IMR-90 (cell line): ENCODE results near the gene KRTAP19-3. TPM values are rescaled to one million over a fixed set of nuclear protein-coding genes. Genes with fewer than 3 reads are reported as not detected.

Experiments used
- ATAC-seq: fragments of 200-7000 bp; cut with Tn5 transposase; 2 replicates; pipeline ENCODE4 v1.9.1; 2020; ENCODE audit warnings: low read depth, mild to moderate bottlenecking, moderate library complexity
- BruUV-seq: library from RNA; stranded (reverse); fragments of 400-500 nt; replicated peaks from 2 replicates; lab custom pipeline; 2021; lab: Mats Ljungman, UMichigan
- CTCF ChIA-PET: fragments of 300-600 bp; formaldehyde crosslinking; extraction: SDS; loops from one replicate; lab custom pipeline; 2021; ENCODE audit warnings: antibody characterized with exemption; lab: Yijun Ruan, JAX
- POLR2A ChIA-PET: fragments of 300-600 bp; sonication (Branson Sonifier 250); formaldehyde crosslinking; loops from one replicate; lab custom pipeline; 2022; ENCODE audit warnings: antibody characterized with exemption; ENCODE audit not compliant: unreplicated experiment; lab: Charles Lee
- DNase-seq: peaks from one replicate; pipeline ENCODE4 v3.0.0; 2013
- H2AFZ ChIP-seq: replicated peaks from 2 replicates; pipeline ENCODE3; 2013; ENCODE audit warnings: low read length, mild to moderate bottlenecking; ENCODE audit not compliant: poor library complexity
- H2AK5ac ChIP-seq: 2 replicates; pipeline ENCODE4 v1.6.1; 2013; ENCODE audit warnings: low read depth, low read length, inconsistent platforms
- H2AK9ac ChIP-seq: replicated peaks from 2 replicates; pipeline ENCODE3; 2013; ENCODE audit warnings: mild to moderate bottlenecking, low read depth, low read length, moderate library complexity; ENCODE audit not compliant: poor library complexity
- H2BK120ac ChIP-seq: 2 replicates; pipeline ENCODE4 v1.6.1; 2013; ENCODE audit warnings: low read depth, low read length, inconsistent platforms
- H2BK15ac ChIP-seq: 3 replicates; pipeline ENCODE4 v1.6.1; 2013; ENCODE audit warnings: low read depth, low read length, inconsistent platforms
- H2BK20ac ChIP-seq: 2 replicates; pipeline ENCODE4 v1.6.1; 2013; ENCODE audit warnings: low read depth, mild to moderate bottlenecking, inconsistent platforms, low read length, moderate library complexity
- H2BK5ac ChIP-seq: 2 replicates; pipeline ENCODE4 v1.6.1; 2013; ENCODE audit warnings: mild to moderate bottlenecking, low read depth, low read length, inconsistent platforms; ENCODE audit not compliant: poor library complexity, severe bottlenecking
- H3K14ac ChIP-seq: replicated peaks from 2 replicates; pipeline ENCODE4 v1.6.1; 2013; ENCODE audit warnings: low read depth, low read length, inconsistent platforms
- H3K18ac ChIP-seq: 2 replicates; pipeline ENCODE4 v1.6.1; 2013; ENCODE audit warnings: low read depth, low read length, control low read depth
- H3K23ac ChIP-seq: 2 replicates; pipeline ENCODE4 v1.6.1; 2013; ENCODE audit warnings: low read depth, low read length, inconsistent platforms
- H3K27ac ChIP-seq: 2 replicates; pipeline ENCODE4 v1.5.1; 2013; ENCODE audit warnings: mild to moderate bottlenecking, control low read depth, low read length; ENCODE audit not compliant: insufficient read depth
- H3K27me3 ChIP-seq: 2 replicates; pipeline ENCODE4 v1.6.1; 2013; ENCODE audit warnings: low read length; ENCODE audit not compliant: control insufficient read depth, insufficient read depth
- H3K36me3 ChIP-seq: 2 replicates; pipeline ENCODE4 v1.6.1; 2013; ENCODE audit warnings: low read length, mixed read lengths; ENCODE audit not compliant: control insufficient read depth, insufficient read depth
- H3K4ac ChIP-seq: 2 replicates; pipeline ENCODE4 v1.6.1; 2013; ENCODE audit warnings: low read depth, low read length, inconsistent platforms
- H3K4me1 ChIP-seq: 2 replicates; pipeline ENCODE4 v1.6.1; 2013; ENCODE audit warnings: low read length, mixed read lengths; ENCODE audit not compliant: control insufficient read depth, insufficient read depth
- H3K4me2 ChIP-seq: 2 replicates; pipeline ENCODE4 v1.6.1; 2013; ENCODE audit warnings: low read depth, mild to moderate bottlenecking, control low read depth, low read length, moderate library complexity
- H3K4me3 ChIP-seq: 2 replicates; pipeline ENCODE4 v1.5.1; 2013; ENCODE audit warnings: low read depth, mild to moderate bottlenecking, control low read depth, low read length, moderate library complexity; ENCODE audit not compliant: insufficient read depth
- H3K56ac ChIP-seq: 2 replicates; pipeline ENCODE4 v1.6.1; 2013; ENCODE audit warnings: low read length, inconsistent platforms; ENCODE audit not compliant: insufficient read depth; ENCODE audit errors: extremely low read depth
- H3K79me1 ChIP-seq, 2 experiments: 2 replicates each; pipeline ENCODE4 v1.6.1; 2013; ENCODE audit warnings: low read length in 2 of 2, inconsistent platforms in 1 of 2, low read depth in 1 of 2
- H3K9ac ChIP-seq: 2 replicates; pipeline ENCODE4 v1.6.1; 2013; ENCODE audit warnings: low read depth, low read length, control low read depth
- H3K9me1 ChIP-seq: 2 replicates; pipeline ENCODE4 v1.6.1; 2013; ENCODE audit warnings: low read length, inconsistent platforms; ENCODE audit not compliant: insufficient read depth
- H3K9me3 ChIP-seq: 2 replicates; pipeline ENCODE4 v1.6.1; 2013; ENCODE audit warnings: low read length; ENCODE audit not compliant: control insufficient read depth, insufficient read depth
- H4K20me1 ChIP-seq: 2 replicates; pipeline ENCODE4 v1.6.1; 2013; ENCODE audit warnings: low read length, inconsistent platforms; ENCODE audit not compliant: insufficient read depth
- H4K5ac ChIP-seq: 2 replicates; pipeline ENCODE4 v1.6.1; 2013; ENCODE audit warnings: mild to moderate bottlenecking, low read depth, low read length, control low read depth
- H4K8ac ChIP-seq, 2 experiments: 2 replicates each; pipeline ENCODE4 v1.6.1; 2013; ENCODE audit warnings: low read depth in 2 of 2, low read length in 2 of 2, control low read depth in 1 of 2, inconsistent platforms in 1 of 2
- H4K91ac ChIP-seq: 2 replicates; pipeline ENCODE4 v1.6.1; 2013; ENCODE audit warnings: low read depth, low read length, inconsistent platforms; ENCODE audit not compliant: insufficient read depth
- CTCF ChIP-seq: conservative IDR thresholded peaks from 2 replicates; pipeline ENCODE4 v1.5.1; 2012; ENCODE audit warnings: mild to moderate bottlenecking, low read depth, low read length, improper control_type of control experiment
- ELK1 ChIP-seq: fragments of 150-350 bp; IDR thresholded peaks from 2 replicates; pipeline ENCODE4 v1.6.1; 2016; ENCODE audit warnings: low read depth, mild to moderate bottlenecking, low read length, moderate library complexity, borderline replicate concordance
- MAZ ChIP-seq: IDR thresholded peaks from 2 replicates; pipeline ENCODE4 v1.6.1; 2012; ENCODE audit warnings: low read depth, mild to moderate bottlenecking, low read length, improper control_type of control experiment, moderate library complexity, borderline replicate concordance
- WGBS, 2 experiments: methylation state at CpG; one replicate each; pipeline versions ENCODE4 v1.1.5 to v1.1.7; 2013; ENCODE audit warnings: missing lambda C conversion rate in 2 of 2; ENCODE audit not compliant: insufficient read length in 1 of 2; ENCODE audit errors: extremely low coverage in 2 of 2; 5-methylcytosine and 5-hydroxymethylcytosine counted together
- dilution Hi-C: fragments of 300-500 bp; cut with HindIII; formaldehyde crosslinking; loops from one replicate; pipeline ENCODE4 v1.14.3; 2018; ENCODE audit warnings: low sequenced_read_pairs; ENCODE audit not compliant: unreplicated experiment
- in situ Hi-C: fragments of 300-500 bp; cut with MboI; formaldehyde crosslinking; loops from 3 replicates; pipeline ENCODE4 v1.14.3; 2019; ENCODE audit warnings: low sequenced_read_pairs, inconsistent platforms, mixed read lengths
- intact Hi-C: fragments of 100-400 bp; cut with micrococcal nuclease; formaldehyde crosslinking; loops from 2 replicates; pipeline ENCODE4 v1.10.0; 2022
- polyA plus RNA-seq, 3 experiments: library from polyadenylated mRNA; depleted of rRNA; stranded (reverse); fragments of >200 nt; gene quantifications; 2 replicates each; pipeline ENCODE4 v1.2.3, GENCODE V29; 2012; ENCODE audit warnings: low replicate concordance in 1 of 3
- total RNA-seq: library from RNA; depleted of rRNA; stranded (reverse); fragments of >200 nt; gene quantifications from 2 replicates; pipeline ENCODE4 v1.2.3, GENCODE V29; 2012

Gene KRTAP19-3
- total and polyA plus RNA-seq, 2 of the 4 experiments (the other 2 are of a cell fraction): not detected

GRCh38 chr21:30482130-30482529, 9.7 kb downstream of the KRTAP19-3 start:
- BruUV-seq: no TSS peak
- H4K20me1 ChIP-seq: no peaks in the 10 kb centered on the region

More at GRCh38 chr21:30482130-30482529, 9.7 kb downstream of the KRTAP19-3 start:
- H3K9ac ChIP-seq: no peak overlapping the region
- no peak overlapping the region for H2BK120ac ChIP-seq
- H3K79me1 ChIP-seq: no peaks in the 10 kb centered on the region
- no peaks in the 10 kb centered on the region for H3K9me1 ChIP-seq
- no peak overlapping the region for H4K5ac ChIP-seq
- no peak for TF ChIP-seq ELK1
- no peak for TF ChIP-seq CTCF
- TF ChIP-seq MAZ: no peak
- WGBS, 2 experiments: 40% methylated on average over 1 of the region's 2 CpGs; no CpG with 5 or more reads in 1 of the 2 experiments
- H3K23ac ChIP-seq: no peak overlapping the region
- no peaks in the 10 kb centered on the region for H3K27me3 ChIP-seq
- no peaks in the 10 kb centered on the region for H3K4me1 ChIP-seq
- H2AFZ ChIP-seq: no peak overlapping the region
- H4K8ac ChIP-seq: no peak overlapping the region
- H3K56ac ChIP-seq: no peak overlapping the region
- in situ Hi-C loops: no loop called here
- no peak overlapping the region for H2BK20ac ChIP-seq
- H3K4me3 ChIP-seq: no peak overlapping the region
- H3K36me3 ChIP-seq: no peaks in the 10 kb centered on the region
- H2BK5ac ChIP-seq: no peak overlapping the region
- no peak overlapping the region for H3K27ac ChIP-seq
- peaks cover 23% of the 10 kb centered on the region for H3K9me3 ChIP-seq
- ChIA-PET POLR2A (no interaction called here), CTCF (no interaction called here)
- ATAC-seq (no peak), DNase-seq (no peak)
- no peak overlapping the region for H3K4me2 ChIP-seq
- H4K91ac ChIP-seq: no peak overlapping the region
- H2AK9ac ChIP-seq: no peak overlapping the region
- no peak overlapping the region for H3K18ac ChIP-seq
- no peak overlapping the region for H3K4ac ChIP-seq
- dilution Hi-C loops: no loop called here
- H3K14ac ChIP-seq: no peak overlapping the region
- H2AK5ac ChIP-seq: no peak overlapping the region
- no peak overlapping the region for H2BK15ac ChIP-seq
- intact Hi-C loops: no loop called here
